Tibial nerve (tissue), 4 donors: ENCODE results near the gene AFAP1. TPM values are rescaled to one million over a fixed set of nuclear protein-coding genes. Genes with fewer than 3 reads are reported as not detected.

ENCODE experiments used
- DNase-seq, 2 donors: peaks; one replicate each; pipeline ENCODE4 v3.0.0-alpha.2; 2019; ENCODE audit warnings: low spot score in 2 of 2
- H3K27ac ChIP-seq, 4 donors: fragments of 200-600 bp; sonication (generic) in 3 of 4; one replicate each; pipeline ENCODE4 v1.5.1; 2017 to 2019; ENCODE audit warnings: mild to moderate bottlenecking in 1 of 4
- H3K27me3 ChIP-seq, 2 donors: fragments of 200-600 bp; sonication (generic) in 1 of 2; one replicate each; pipeline versions ENCODE4 v1.5.1 to v1.6.0; 2017 to 2019
- H3K36me3 ChIP-seq, 3 donors: fragments of 200-600 bp; sonication (generic); one replicate each; pipeline ENCODE4 v1.5.1; 2018 to 2019
- H3K4me1 ChIP-seq, 4 donors: fragments of 200-600 bp; sonication (generic) in 3 of 4; one replicate each; pipeline ENCODE4 v1.5.1; 2017 to 2019
- H3K4me3 ChIP-seq, 4 donors: fragments of 200-600 bp; sonication (generic) in 3 of 4; one replicate each; pipeline ENCODE4 v1.5.1; 2017 to 2019; ENCODE audit warnings: mild to moderate bottlenecking in 1 of 4, moderate library complexity in 1 of 4
- H3K9me3 ChIP-seq, 4 donors: fragments of 200-600 bp; sonication (generic) in 3 of 4; one replicate each; pipeline ENCODE4 v1.5.1; 2017 to 2019
- CTCF ChIP-seq, 5 experiments: fragments of 200-600 bp in 3 of 5; fragments of 450-650 bp in 2 of 5; sonication (generic) in 3 of 5; IDR thresholded peaks; one replicate each; pipeline ENCODE4 v1.5.1; 2016 to 2019; ENCODE audit warnings: antibody characterized with exemption in 5 of 5, mild to moderate bottlenecking in 3 of 5, moderate library complexity in 2 of 5
- EP300 ChIP-seq, 2 donors: sonication (generic); formaldehyde crosslinking; IDR thresholded peaks; one replicate each; pipeline ENCODE4 v1.6.1; 2017; ENCODE audit warnings: antibody characterized with exemption in 2 of 2, mild to moderate bottlenecking in 1 of 2
- POLR2A ChIP-seq, 2 donors: fragments of 450-650 bp; IDR thresholded peaks; one replicate each; pipeline ENCODE4 v1.6.1; 2017; ENCODE audit warnings: antibody characterized with exemption in 2 of 2, mild to moderate bottlenecking in 2 of 2, moderate library complexity in 2 of 2
- WGBS, 2 donors: methylation state at CpG; one replicate each; pipeline ENCODE4 v1.1.5; 2018; 5-methylcytosine and 5-hydroxymethylcytosine counted together
- total RNA-seq, 4 donors: library from RNA; depleted of rRNA; stranded (reverse); fragments of >200 nt; gene quantifications; one replicate each; pipeline ENCODE4 v1.1.0, GENCODE V29; 2016

AFAP1 gene
- total RNA-seq, 4 donors from 2014 or later: 23.2 to 34.9 (median 32.1) TPM

- DNase-seq: no peak
- Histone ChIP-seq H3K27me3 (no peaks in the 10 kb centered on the region), H3K4me3 (no peak overlapping the region), H3K9me3 (peaks cover 0 to 9% (median 0%) of the 10 kb centered on the region in 4 donors), H3K36me3 (peaks cover 0 to 57% (median 0%) of the 10 kb centered on the region in 3 donors), H3K4me1 (peaks cover 0 to 6% (median 0%) of the 10 kb centered on the region in 4 donors), H3K27ac (no peak overlapping the region)
- WGBS, 2 donors: 90 to 96% methylated on average over 1 of the region's 1 CpG
- TF ChIP-seq POLR2A (IDR thresholded peaks at IDR 0.05) (no peak), EP300 (IDR thresholded peaks at IDR 0.05) (no peak)
Observed at GRCh38 chr4:7714738-7715137, 224.9 kb downstream of the AFAP1 start.

- Histone ChIP-seq H3K4me1 (peaks cover 0 to under 1% (median 0%) of the 10 kb centered on the region in 4 donors), H3K36me3 (peaks cover 0 to 57% (median 0%) of the 10 kb centered on the region in 3 donors), H3K9me3 (peaks cover 0 to 9% (median 0%) of the 10 kb centered on the region in 4 donors), H3K4me3 (no peak overlapping the region), H3K27me3 (no peaks in the 10 kb centered on the region), H3K27ac (no peak overlapping the region)
- DNase-seq: no peak
- TF ChIP-seq POLR2A (IDR thresholded peaks at IDR 0.05) (no peak), CTCF (IDR thresholded peaks at IDR 0.05) (no peak), EP300 (IDR thresholded peaks at IDR 0.05) (no peak)
- WGBS, 2 donors: 91 to 96% methylated on average over 20 of the region's 20 CpGs
Observed at GRCh38 chr4:7714176-7714575, 225.5 kb downstream of the AFAP1 start.

- TF ChIP-seq EP300 (IDR thresholded peaks at IDR 0.05) (no peak), POLR2A (IDR thresholded peaks at IDR 0.05) (no peak), CTCF (IDR thresholded peaks at IDR 0.05) (no peak)
- WGBS, 2 donors: 88 to 100% methylated on average over 1 to 7 of the region's 7 CpGs
- H3K36me3 ChIP-seq: peaks cover 0 to 57% (median 0%) of the 10 kb centered on the region in 3 donors
Observed at GRCh38 chr4:7713757-7714156, 225.9 kb downstream of the AFAP1 start.

DNA sequence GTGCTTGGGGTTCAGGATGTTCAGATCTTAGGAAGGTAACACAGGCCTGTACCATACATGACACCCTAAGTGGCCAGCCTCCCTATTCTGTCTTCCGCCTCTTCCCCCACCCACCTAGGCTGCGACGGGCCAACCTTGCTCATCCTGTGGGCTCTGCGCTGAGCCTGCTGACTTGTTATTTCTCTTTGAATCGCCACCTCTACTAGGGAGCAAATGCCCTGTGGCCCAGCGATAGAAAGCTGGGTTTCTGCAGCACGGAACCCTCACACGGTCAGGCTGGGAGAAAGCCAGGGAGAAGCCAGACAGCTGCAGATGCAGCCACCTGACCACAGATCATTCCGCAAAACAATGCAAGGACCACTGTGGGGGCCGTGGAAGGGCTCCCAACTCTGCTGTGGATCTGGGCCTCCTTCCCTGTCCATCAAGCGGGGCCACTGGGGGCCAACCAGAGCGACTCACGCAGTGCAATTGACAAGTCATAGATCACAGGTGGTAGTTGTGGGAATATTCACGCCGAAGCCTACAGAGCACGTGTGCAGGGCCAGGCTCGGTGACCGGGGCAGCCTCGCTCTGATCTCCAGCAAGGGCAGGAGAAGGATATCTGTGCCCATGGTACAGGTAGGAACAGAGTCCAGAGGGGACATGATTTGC, 227.5 kb downstream of the AFAP1 start:
- TF ChIP-seq POLR2A (IDR thresholded peaks at IDR 0.05) (no peak), CTCF (IDR thresholded peaks at IDR 0.05) (no peak), EP300 (IDR thresholded peaks at IDR 0.05) (no peak)
- peaks cover 0 to 47% (median 0%) of the 10 kb centered on the region in 3 donors for H3K36me3 ChIP-seq
- WGBS, 2 donors: 91 to 93% methylated on average over 19 of the region's 19 CpGs
- no peaks in the 10 kb centered on the region for H3K27me3 ChIP-seq
- H3K9me3 ChIP-seq: peaks cover 0 to 9% (median 0%) of the 10 kb centered on the region in 4 donors
- no peak overlapping the region for H3K27ac ChIP-seq
- H3K4me1 ChIP-seq: peaks cover 0 to 5% (median 0%) of the 10 kb centered on the region in 4 donors
- DNase-seq: no peak
- no peak overlapping the region for H3K4me3 ChIP-seq

More at GRCh38 chr4:7713757-7714156, 225.9 kb downstream of the AFAP1 start:
- Histone ChIP-seq H3K27ac (no peak overlapping the region), H3K9me3 (peaks cover 0 to 9% (median 0%) of the 10 kb centered on the region in 4 donors), H3K27me3 (no peaks in the 10 kb centered on the region), H3K4me3 (no peak overlapping the region), H3K4me1 (peaks cover 0 to 3% (median 0%) of the 10 kb centered on the region in 4 donors)
- no peak for DNase-seq

DNA sequence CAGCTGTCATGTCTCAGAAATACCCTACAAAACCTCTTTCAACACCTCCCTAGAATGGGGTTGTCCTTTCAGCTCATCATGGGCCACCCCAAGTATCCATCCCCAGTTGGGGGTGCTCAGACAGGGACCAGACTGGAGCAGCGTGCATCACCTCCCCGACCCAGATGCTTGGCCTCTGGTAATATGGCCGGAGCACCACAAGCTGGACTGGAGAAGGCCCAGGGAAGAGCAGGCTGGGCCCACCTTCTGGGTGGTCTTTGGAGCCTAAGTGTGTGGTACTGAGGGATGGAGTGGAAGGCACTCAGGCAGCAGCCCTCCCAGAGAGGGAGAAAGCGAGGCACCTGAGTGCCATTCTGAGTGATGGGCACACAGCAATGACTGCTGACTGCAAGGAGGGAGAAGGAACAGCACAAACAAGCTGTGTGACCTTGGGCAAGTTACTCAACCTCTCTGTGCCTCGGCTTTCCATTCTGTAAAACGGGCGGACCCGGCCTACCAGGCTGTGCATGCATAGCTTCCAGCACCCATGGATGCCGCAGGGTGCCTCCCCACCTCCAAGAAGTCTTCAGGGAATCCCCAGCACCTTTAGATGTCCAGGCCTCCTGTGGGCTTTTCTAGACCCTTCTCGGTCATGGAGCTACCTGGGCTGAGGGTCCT, 228.2 kb downstream of the AFAP1 start:
- WGBS, 2 donors: 91 to 99% methylated on average over 10 of the region's 10 CpGs
- peaks cover 0 to 5% (median 0%) of the 10 kb centered on the region in 4 donors for H3K4me1 ChIP-seq

More for the DNA sequence above, 228.2 kb downstream of the AFAP1 start:
- H3K27ac ChIP-seq: no peak overlapping the region
- TF ChIP-seq EP300 (IDR thresholded peaks at IDR 0.05) (no peak), CTCF (IDR thresholded peaks at IDR 0.05) (no peak), POLR2A (IDR thresholded peaks at IDR 0.05) (no peak)
- no peaks in the 10 kb centered on the region for H3K27me3 ChIP-seq
- no peak overlapping the region for H3K4me3 ChIP-seq
- peaks cover 0 to 9% (median 0%) of the 10 kb centered on the region in 4 donors for H3K9me3 ChIP-seq
- H3K36me3 ChIP-seq: peaks cover 0 to 40% (median 0%) of the 10 kb centered on the region in 3 donors
- DNase-seq: no peak
